Posterior vena cava (tissue), 2 donors: ENCODE results near the gene MROH9. TPM values are rescaled to one million over a fixed set of nuclear protein-coding genes. Genes with fewer than 3 reads are reported as not detected.

Experiments used
- DNase-seq: peaks from one replicate; pipeline ENCODE4 v3.0.0-alpha.2; 2020; ENCODE audit warnings: low spot score
- intact Hi-C, 2 donors: fragments of 100-400 bp; cut with DNase I; formaldehyde crosslinking; loops; one replicate each; pipeline versions ENCODE4 v1.14.1 to v1.14.2; 2022 to 2023
- total RNA-seq, 2 donors: library from RNA; stranded (reverse); fragmentation: NEBNext Ultra II Directional; extraction: Animal tissue kit (Norgen Biotek cat#: 25700); gene quantifications; one replicate each; pipeline ENCODE4 v1.2.1, GENCODE V29; 2021
- donor health status: DM: yes; HTN: yes; CAD: no.
- donor health status: DM: yes; HTN: yes; CAD: no.

The MROH9 gene
- total RNA-seq, 2 donors from 2014 or later: 0.24 to 0.46 TPM

DNA sequence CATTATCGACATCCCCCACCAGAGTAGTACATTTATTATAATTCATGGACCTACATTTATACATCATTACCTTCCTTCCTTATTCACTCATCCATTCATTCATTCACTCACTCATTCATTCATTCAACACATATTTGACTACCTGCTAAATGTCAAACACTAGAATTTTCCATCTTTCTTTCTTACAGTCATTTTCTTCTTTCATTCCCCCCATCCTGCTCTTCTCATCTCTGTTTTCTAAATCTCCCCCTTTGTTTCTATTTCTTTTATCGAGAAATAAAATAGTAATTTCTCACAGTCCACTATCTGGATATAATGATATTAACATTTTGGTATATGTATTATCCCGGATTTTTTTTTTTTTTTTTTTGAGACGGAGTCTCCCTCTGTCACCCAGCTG is 127.6 kb downstream of the MROH9 start:
- intact Hi-C loops: no loop called here
- no peak for DNase-seq

DNA sequence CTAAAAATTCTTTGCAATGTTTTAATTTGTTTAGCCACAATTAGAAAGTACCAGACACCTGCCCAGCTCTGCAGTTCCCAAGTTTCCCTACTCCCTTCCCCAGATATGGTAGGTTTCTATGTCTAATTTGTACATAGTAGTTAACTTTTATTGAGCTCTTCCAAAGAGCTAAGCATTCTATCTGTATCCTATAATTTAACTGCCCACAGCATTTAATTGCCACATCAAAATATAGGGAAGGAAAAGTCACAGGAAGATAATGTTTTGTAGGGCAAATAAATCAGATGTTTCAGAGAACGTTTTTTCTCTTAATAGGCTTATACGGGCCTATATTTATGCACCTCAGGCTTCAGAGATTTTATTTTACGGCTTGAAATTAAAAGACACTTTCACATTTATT is 139.7 kb downstream of the MROH9 start:
- intact Hi-C loops: no loop called here
- DNase-seq: no peak

DNA sequence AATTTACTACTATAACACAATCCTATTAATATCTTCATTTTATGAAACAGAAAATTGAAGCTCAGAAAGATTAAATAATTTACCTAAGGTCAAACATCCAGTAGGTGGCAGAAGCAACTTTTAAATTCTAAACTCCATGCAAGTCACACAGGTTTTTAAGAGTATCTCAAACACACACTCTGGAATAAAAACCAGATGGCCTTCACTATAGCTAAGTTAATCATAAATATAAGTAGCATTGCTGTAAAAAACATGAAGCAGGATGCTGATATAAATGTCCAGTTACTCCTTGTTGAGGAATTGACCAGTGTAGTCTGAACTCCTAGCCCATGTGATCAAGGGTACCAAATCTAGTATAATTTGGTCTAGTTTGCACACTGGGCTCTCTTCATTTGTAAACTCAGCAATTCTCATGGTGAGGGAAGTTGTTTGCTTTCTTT is 146.0 kb downstream of the MROH9 start:
- intact Hi-C loops: loop anchor here in 1 of 2 donors (10.0 kb wide), 1 partner anchor 143 kb away; no protein-coding TSS in a partner anchor
- DNase-seq: no peak

DNA sequence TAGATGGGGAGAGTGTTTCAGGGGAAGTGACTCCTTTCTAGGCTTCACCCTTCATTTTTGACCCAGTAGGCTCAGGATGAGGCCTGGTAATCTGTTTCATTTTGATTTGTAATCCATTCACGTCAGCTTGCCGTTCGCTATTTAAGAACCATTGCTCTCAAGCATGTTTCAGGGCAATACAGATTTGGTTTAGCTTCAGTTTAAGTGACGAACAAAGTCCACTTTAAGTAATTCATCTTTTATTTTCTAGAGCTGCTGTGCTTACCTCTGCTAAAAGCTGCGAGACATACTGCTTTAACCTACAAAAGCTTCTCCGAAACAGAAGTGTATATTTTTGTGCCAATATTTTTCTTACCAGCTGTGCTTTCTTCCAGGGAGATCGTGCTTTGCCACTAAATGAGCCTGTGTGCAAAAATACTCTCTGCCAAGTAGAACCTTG is 146.4 kb downstream of the MROH9 start:
- DNase-seq: no peak
- intact Hi-C loops: loop anchor here in 1 of 2 donors (10.0 kb wide), 1 partner anchor 143 kb away; no protein-coding TSS in a partner anchor

DNA sequence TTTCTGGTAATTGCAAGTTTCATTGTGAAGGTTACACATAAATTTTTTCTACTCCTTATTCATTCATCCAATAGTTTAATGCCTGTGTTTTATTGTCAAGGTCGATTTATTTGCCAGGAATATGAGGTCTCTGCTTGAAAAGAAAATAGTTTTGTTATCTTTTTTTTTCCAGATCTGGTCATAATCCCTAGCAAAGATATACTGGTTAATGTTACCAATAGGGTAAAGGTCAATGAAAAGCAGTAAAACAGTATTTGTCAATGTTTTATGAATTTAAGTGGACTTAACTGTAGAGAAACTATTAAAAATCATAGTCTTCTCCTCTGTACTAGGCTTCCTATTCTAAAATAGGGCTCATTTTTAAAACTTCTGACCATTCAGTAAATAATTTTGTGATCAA is 147.3 kb downstream of the MROH9 start:
- intact Hi-C loops: loop anchor here in 1 of 2 donors (10.0 kb wide), 1 partner anchor 142 kb away; no protein-coding TSS in a partner anchor
- DNase-seq: no peak

DNA sequence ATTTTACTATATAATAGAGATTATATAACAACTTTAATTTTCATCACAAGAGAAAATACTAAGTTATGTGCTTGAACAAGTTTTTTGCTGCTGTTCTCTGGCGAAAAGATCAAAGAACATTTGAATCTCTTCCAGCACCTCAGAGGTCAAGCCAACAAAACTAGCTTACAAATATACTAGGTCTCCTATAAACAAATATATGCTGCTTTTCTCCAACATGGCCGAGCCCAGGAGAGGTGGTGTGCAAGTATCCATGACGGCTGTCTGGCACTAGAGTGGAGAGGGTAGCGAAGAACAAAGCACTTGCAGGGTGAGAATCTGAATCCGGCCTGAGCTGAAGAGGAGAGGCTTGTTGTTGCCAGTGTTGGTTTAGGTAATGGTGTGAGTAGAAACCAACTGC is 147.9 kb downstream of the MROH9 start:
- intact Hi-C loops: loop anchor here in 1 of 2 donors (10.0 kb wide), 1 partner anchor 142 kb away; no protein-coding TSS in a partner anchor
- DNase-seq: no peak

DNA sequence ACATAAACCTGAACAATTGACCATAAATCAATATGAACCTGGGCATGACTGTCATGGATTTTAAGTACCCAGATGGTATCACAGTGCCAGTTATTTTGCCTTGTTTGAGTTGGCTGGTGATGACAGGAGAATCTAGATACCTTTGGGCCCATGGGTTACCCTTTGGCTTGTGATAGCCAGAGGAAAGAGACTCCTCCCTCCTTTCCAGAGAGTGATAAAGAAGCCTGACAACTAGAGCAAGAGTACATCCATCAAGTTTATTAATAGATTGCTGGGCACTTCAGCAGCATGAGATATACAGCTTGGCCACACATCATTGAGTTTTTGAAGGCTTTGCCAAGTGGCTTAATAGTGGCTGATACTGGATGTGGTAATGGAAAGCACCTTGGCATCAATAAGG is 148.8 kb downstream of the MROH9 start:
- DNase-seq: no peak
- intact Hi-C loops: loop anchor here in 1 of 2 donors (10.0 kb wide), 1 partner anchor 141 kb away; no protein-coding TSS in a partner anchor

DNA sequence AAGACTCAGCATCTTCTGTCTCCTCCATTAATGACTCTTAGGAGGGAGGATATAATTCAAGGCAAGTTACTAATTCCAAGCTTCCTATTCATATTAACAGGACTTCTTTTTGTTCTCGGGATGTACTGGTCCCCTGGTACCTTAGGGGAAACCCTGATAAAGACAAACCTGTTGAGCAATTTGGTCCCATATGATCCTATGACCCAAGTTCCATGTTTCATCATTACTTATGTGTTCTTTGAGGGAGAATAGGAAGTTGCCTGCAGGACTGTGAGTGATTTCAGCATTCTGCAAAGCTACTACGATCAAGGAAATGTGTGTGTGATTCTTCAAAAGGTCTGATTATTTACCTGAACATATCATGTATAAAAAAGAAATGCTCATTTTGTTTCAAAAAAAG is 149.5 kb downstream of the MROH9 start:
- intact Hi-C loops: loop anchor here (5.0 to 10.0 kb wide), 2 partner anchors 140 to 142 kb away; no protein-coding TSS in a partner anchor
- no peak for DNase-seq

DNA sequence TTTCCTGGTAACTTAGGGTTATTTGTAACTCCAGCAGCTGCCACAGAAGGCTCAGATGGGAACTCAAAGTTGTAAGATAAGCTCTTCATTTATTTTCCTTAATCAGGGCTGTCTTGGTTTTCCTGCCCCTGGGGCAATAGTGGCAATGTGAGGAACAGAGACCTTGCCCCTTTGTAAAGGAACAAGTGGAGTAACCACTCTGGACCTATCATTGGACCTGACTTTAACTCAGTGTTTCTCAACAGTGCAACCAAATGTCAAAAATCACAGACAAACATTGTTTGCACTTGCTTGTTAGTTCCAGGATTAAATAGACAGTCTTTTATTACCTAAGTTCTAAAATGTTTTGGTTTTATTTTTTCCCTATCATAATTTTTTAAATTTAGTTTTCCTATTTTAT is 152.6 kb downstream of the MROH9 start:
- intact Hi-C loops: loop anchor here (5.0 to 10.0 kb wide), 2 partner anchors 137 to 139 kb away; no protein-coding TSS in a partner anchor
- no peak for DNase-seq

DNA sequence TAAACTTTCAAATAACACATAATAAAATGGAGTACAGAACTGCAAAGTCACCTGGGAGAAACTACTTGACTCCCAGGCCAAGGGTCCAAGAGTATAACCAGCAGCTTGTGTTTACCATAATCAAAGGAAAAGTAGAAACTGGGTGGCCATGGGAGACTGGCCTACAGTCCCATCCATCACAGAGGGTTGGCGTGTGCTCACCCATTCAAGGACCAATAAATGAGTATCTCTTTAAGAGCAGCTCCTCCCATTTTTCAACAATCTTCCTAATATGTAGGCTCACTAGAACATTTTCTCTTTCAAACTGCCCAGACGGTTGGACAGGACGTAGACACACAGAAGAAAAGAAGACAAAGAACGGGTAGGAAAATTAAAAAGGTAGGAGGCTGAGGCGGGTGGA is 155.3 kb downstream of the MROH9 start, which contains the start of gene FMO3:
FMO3 (plus strand) TSS at position 302 of the 400 bp plus-strand sequence. CDS start 1,754 bp downstream, outside the sequence.
- intact Hi-C loops: no loop called here

DNA sequence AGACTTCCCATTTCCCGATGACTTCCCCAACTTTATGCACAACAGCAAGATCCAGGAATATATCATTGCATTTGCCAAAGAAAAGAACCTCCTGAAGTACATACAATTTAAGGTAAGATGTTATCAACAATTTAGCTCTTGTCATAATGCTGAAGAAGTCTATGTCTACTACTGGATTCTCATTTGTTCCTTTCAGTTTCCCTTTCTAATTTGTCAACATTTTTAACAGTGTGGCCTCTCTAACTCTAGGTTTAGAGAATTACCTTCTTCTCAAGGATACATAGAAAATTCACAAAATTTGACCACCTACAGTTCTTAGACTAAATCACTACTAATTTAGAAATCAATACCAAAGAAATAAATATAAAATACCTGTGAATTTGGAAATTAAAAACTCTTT is 168.5 kb downstream of the MROH9 start:
- DNase-seq: no peak
- intact Hi-C loops: no loop called here

More for the DNA sequence above, 155.3 kb downstream of the MROH9 start, which contains the start of gene FMO3:
- DNase-seq: no peak

DNA sequence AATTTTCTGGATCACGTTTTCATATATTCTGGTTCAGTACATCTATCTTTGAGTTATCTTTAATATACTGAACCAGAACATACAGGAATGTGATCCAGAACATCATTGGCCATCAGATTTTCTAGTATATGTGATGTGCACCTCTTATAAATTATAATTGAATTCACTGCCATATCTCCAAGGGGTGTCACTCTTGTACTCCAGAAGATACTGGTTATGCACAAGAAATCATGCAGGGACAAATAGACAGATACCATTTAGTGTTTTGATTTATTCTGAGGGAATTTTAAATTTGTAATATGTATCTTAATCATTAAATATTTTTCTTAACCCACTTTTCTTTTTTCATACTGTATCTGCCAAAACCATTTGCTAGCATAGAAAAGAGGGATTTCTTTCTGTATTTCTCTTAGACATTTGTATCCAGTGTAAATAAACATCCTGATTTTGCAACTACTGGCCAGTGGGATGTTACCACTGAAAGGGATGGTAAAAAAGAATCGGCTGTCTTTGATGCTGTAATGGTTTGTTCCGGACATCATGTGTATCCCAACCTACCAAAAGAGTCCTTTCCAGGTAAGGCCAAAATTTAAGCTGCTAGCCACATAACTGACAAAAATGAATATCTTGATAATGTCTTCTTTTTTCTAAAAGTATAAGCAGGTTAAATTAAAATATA is 172.1 kb downstream of the MROH9 start:
- DNase-seq: no peak
- intact Hi-C loops: no loop called here

DNA sequence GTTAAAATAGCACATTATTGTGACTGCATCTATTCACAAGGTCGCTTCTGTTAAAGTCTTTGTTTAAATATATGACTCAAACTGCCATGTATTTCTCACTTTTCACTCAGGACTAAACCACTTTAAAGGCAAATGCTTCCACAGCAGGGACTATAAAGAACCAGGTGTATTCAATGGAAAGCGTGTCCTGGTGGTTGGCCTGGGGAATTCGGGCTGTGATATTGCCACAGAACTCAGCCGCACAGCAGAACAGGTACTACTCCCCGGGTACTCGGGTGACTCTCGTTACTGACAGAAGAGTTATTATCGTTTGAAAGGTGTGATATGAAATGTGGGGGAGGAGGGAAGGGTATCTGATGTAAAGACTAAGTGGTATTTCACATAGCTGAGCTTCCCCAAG is 172.6 kb downstream of the MROH9 start:
- DNase-seq: no peak
- intact Hi-C loops: no loop called here

DNA sequence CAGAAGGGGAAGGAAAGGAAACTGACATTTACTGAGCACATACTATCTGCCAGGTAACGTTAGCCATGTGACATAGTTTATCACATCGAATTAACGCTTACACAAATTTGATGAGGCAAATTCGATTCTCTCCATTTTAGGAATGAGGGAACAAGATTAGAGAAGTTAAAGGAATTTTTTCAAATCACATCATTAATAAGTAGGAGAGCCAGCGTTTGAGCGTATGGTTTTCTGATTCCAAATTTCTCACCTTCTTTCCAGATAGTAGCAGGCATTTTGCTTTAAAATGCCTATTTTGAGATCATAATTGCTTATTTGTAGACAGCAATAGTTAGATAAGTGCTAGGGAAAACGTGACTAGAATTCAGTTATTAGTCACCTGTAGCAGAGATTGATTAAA is 174.6 kb downstream of the MROH9 start:
- no peak for DNase-seq
- intact Hi-C loops: no loop called here

DNA sequence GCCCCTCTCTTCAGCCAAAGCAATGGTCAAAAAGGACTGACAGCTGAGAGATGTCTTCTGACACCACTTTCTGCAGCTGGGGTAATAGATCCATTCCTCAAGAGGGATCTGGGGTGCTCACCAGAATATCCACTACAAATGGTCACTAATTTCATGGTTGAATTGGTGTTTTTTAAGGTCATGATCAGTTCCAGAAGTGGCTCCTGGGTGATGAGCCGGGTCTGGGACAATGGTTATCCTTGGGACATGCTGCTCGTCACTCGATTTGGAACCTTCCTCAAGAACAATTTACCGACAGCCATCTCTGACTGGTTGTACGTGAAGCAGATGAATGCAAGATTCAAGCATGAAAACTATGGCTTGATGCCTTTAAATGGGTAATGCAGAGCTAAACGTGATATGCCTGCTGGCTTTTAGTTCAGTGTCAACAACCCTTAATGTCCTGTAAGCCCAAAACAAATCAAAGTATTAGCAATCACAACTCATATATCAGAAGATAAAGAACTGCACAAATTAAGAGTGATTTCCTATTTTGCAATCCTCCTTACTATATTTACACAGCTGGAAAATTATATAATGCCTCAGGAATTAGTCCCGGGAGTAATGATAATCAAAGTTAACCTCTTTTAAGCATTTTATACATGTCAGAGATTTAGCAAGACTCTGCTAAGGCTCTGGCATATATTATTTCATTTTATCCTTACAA is 175.4 kb downstream of the MROH9 start:
- intact Hi-C loops: no loop called here
- DNase-seq: no peak

DNA sequence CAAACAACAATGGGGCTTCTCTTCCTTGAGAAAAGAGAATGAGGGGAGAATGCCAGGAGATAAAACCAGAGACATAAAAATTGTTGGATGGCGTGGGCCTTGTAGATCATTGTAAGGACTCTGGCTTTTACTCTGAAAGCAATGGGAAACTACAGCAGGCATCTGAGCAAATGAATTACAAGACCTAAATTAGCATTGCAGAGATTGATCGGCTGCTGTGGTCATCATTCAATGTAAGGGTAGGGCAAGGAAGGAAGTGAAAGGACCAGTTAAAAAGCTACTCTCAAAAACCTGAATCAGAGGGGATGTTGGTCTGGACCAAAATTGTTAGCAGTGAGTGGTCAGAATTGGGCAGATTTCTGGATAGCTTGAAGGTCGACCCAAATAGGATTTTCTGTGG is 176.8 kb downstream of the MROH9 start:
- DNase-seq: no peak
- intact Hi-C loops: no loop called here

DNA sequence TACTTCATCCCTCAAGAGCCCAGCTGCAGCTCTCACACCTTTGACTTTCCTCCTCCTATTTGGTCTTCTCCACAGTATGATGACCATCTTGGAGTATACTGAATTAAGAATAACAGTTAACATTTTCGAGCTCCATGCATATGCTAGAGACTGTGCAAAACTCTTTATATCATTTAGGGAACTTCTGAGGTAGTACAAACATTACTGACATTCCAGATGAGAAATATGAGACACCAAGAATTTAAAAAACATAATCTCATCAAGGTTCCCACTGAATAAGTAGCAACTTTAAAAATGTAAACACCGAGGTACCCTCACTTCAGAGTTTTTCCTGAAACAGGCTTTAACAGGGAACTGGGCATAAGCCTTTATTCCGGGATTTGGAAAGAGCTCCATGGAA is 178.0 kb downstream of the MROH9 start:
- intact Hi-C loops: no loop called here

More for the DNA sequence above, 178.0 kb downstream of the MROH9 start:
- DNase-seq: no peak
